GM18867 (cell line): ENCODE results near the gene VPS4B.

Experiments
- ATAC-seq: cut with Tn5 transposase; IDR thresholded peaks from one replicate; pipeline ENCODE4 v1.9.1; 2021; ENCODE audit warnings: mild to moderate bottlenecking, moderate library complexity; ENCODE audit not compliant: unreplicated experiment

The VPS4B gene

GRCh38 chr18:63431180-63431579 is 8.9 kb upstream of the VPS4B start:
- ATAC-seq, result no peak

DNA sequence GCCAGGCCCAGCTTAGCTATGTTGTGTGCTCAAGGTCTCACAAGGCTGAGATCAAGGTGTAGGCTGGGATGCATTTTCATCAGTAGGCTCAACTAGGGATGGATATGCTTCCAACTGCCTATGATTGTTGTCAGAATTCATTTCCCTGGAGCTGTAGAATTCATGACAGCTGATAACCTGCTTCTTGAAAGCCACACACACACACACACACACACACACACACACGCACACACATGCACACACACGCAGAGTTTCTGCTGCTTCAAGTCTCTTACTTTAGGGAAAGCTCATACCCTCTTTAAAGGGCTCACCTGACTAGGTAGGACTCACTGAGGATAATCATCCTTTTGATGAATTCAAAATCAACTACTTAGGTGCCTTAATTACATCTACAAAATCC is 8.2 kb upstream of the VPS4B start:
- ATAC-seq, result no peak

- no peak for ATAC-seq
These were observed 5.3 kb upstream of the VPS4B start for GRCh38 chr18:63427558-63427957.

GRCh38 chr18:63422864-63423304 is 608 bp upstream of the VPS4B start:
- ATAC-seq, result peak; percentile 26

DNA sequence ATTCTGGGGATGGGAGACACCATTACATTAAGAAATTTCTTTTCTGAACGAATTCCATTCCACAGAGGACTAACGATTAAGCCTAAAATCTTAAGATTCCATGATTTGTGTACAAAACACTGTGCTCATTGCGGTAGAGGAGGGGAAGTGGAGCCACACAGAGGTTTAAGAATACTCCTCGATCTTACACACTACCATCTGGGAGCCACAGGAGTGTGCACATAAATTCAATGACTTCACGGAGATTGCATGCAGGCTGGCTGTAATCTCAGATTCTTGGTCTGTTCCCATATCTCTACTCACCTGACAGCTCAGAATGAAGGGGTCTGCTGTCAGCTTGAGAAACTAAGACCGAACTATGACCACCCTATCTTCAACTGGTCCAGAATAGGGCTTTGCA is 762 bp downstream of the VPS4B start:
- ATAC-seq, result no peak

- no peak for ATAC-seq
These were observed 9.3 kb downstream of the VPS4B start for GRCh38 chr18:63412953-63413352.

GRCh38 chr18:63410792-63411191 is 11.5 kb downstream of the VPS4B start:
- ATAC-seq, result no peak

DNA sequence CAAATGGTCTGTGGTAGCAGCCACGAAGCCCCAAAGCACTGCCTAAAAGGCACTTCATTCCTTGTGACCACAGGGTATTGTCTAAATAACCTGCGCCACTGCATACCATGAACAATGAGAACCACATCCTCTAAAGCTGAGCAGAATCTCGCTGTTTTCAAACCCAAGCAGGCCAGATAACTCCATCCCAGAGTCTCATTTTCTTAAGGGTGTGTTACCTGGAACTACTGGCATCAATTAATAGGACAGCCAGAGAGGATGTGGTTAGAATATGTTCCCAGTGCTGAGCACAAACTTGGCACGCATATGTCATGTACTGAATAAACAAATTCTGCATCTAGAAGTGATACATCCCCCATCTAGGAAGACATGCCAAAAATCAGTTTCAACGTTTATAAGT is 13.0 kb downstream of the VPS4B start:
- ATAC-seq, result no peak

DNA sequence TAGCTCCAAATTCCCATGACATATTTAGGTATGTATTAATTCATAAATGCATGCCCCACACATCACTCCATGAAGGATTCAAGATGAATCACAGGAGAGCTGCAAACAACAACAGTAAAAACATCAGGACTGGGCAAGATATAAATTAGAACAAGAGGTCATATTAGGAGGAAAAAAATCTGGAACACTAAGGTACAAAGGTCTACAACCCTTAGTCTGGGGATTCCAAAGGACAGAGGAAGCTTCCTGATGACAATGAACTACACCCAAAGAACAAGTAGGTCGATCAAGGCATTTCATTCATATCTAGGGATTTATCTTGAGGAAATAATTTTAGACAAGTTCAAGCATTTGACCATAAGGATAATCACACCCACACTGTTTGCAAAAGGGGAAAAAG is 14.5 kb downstream of the VPS4B start:
- ATAC-seq, result no peak

DNA sequence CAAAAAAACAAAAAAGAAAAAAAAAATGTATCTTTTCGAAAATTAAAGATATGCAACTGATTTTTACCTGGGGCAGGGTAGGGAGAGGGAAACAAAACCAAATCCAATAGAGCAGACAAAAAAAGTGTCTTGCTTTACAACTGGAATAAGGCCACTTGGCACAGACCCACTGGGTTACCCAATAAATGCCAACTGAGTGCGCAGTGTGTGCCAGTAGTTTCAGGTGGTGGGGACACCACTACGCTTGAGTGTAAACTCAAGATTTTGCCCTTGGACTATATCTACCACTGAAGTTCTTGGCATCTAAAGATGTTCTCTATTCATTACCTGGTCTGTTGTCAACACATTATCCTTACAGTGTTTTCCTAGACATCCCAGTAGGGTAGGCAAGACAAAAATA is 16.3 kb downstream of the VPS4B start:
- ATAC-seq, result no peak

- ATAC-seq, result no peak
These were observed 19.8 kb downstream of the VPS4B start for GRCh38 chr18:63402246-63403162.

GRCh38 chr18:63399300-63399699 is 23.0 kb downstream of the VPS4B start:
- ATAC-seq, result no peak

DNA sequence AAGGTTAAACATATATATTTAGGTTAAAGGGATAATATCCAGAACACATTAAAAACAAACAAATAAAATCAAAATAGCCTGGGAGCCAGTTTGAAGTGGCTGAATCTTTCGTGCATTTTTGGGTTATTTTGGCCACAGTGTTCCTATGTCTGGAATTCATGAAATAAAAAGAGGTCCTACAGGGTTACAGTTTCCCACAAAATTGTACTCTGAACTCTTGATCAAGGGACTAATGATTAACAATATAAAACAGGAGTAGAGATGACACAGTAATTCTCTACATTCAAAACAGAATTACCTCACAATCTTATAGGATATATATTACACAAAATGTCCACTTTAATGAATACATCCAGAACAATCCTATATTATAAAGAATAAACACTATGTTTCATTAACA is 24.9 kb downstream of the VPS4B start:
- no peak for ATAC-seq

- ATAC-seq, result no peak
These were observed 26.8 kb downstream of the VPS4B start for GRCh38 chr18:63395503-63395902.

DNA sequence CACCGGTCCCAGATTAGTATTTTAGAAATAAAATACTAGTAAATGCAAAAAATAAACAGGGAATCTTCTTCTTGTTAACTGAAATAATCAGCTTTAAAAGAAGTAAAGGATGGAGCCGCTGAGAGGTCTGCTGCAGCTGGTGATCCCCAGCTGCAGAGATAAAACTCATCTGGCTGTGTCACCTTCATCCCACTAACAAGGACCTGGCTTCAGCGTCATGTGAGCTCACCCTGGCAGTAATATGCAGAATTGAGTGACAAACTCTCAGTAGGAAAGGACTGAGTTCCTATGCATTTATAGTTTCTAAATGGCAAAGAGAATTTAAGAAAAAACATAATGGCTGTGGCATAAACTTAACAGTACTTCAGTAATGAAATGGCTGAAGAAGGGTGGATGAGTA is 27.3 kb downstream of the VPS4B start:
- ATAC-seq, result no peak

DNA sequence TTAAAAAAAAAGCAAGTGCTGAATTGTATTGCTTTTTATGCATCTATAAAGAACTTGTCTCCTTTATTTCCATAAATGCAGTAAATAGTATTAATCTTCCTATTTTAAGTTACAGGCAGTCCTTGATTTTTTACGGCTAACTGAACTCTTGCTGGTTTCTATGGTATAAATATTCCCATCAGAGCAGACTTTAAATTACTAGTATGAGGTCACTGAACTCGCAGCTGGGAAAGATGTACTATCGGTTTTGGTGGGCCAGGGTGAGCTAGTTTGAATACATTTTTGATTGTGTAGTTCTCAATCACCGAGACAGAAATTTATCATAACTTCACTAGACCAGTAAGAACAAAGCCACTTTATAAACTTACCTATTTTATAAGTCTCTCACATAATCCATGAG is 34.4 kb downstream of the VPS4B start:
- ATAC-seq, result no peak

DNA sequence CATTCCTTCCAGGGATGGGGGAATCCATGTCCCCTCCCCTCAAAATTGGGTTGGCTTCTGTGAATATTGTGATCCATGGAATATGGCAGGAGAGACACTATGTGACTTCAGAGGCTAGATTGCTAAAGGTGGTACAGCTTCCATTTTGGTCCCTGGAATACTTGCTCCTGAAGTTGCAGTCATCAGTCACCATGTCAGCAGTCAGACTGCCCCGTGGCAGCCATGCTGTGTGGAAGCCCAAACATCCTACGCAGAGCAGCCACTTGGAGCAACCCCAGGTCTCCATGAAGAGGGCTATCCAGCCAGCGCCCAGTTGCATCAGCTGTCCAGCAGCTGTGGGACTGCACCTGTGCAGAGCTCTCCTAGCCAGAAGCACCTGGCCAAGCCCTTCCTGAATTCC is 39.4 kb downstream of the VPS4B start:
- no peak for ATAC-seq

DNA sequence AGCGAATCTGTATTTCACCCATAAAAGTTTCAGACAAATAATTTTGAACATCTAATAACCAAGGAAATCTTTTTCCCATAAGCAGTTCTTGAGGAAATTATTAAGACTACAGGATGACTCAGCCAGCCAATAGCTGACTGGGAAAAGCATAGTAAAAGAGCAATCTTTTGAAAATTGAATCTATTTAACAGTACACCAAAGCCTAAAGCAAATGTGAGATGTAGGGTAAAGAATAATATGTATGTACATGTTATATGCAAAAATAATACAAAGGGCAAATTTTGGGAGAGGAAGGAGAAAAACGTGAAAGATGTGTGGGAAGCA is 42.7 kb downstream of the VPS4B start:
- no peak for ATAC-seq

DNA sequence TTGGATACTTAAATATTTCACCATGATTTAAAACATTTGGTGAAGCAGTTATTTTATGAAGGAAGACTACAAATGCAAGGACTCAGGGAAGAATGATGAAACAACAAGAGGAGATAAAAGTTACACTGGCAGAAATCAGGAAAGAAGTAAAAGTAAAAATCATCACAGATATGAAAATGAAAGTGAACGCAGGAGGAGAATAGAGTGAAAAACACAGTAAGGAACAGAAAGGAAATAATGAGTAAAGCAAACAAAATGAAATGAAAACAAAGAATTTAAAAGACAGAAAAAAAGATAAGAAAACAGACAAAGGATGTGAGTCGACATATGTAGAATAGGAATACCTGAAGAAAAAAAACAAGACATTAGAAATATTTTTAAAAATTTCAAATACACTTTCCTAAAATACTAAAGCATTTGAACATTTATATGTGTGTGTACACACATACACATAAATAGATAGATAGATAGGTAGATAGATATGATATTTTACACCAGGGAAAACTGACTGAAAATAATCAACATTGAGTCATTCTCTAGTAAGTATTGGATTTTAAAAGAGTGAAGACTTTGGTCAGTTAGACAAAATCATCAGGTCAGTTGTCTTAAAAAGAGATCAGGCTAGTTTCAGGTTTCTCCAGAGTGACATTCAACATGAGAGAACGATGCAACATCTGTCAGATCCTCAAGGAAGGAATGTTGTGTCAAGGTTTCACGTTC is 43.2 kb downstream of the VPS4B start:
- ATAC-seq, result peak; percentile 58

DNA sequence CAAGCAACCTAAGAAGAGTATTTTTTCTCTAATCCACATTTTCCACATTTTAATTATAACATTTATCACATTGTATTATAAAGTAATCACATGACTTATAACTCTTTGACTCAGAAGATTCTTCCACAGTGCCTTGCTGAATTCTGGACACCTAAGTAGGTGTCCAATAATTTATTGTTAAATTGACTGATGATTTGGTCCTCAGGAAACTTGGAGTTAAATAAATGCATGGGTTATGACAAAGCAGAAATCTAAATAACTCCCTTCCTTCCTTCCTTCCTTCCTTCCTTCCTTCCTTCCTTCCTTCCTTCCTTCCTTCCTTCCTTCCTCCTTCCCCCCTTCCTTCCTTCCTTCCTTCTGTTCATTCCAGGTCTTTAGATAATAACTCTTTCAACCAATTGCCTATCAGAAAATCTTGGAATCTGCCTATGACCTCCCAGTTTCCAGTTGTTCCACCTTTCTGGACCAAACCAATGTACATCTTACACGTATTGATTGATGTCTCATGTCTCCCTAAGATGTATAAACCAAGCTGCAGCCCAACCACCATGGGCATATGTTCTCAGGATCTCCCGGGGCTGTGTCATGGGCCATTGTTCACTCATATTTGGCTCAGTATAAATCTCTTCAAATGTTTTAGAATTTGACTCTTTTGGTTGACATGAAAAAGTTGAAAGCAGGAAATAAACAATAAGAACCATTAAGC is 44.8 kb downstream of the VPS4B start:
- ATAC-seq, result no peak

GRCh38 chr18:63376538-63376937 is 45.7 kb downstream of the VPS4B start:
- ATAC-seq, result no peak

- no peak for ATAC-seq
These were observed 47.7 kb downstream of the VPS4B start for GRCh38 chr18:63374540-63374939.
